Mucosa of stomach (tissue), 1 donor: Measurements from ENCODE around the gene CENPB.
"Not testable (repeated sequence)": the region's sequence is repeated elsewhere in the genome, so short reads cannot be mapped to it uniquely, and the experiment has no call there.

Source experiments
- H3K27me3 ChIP-seq: one replicate; pipeline ENCODE4 v1.7.0; 2013; ENCODE audit warnings: mild to moderate bottlenecking, low read length; ENCODE audit not compliant: control insufficient read depth, insufficient read depth
- H3K36me3 ChIP-seq: one replicate; pipeline ENCODE4 v1.7.0; 2013; ENCODE audit warnings: low read length; ENCODE audit not compliant: control insufficient read depth, insufficient read depth
- H3K4me1 ChIP-seq: one replicate; pipeline ENCODE4 v1.7.0; 2013; ENCODE audit warnings: mild to moderate bottlenecking, low read length; ENCODE audit not compliant: control insufficient read depth, insufficient read depth
- H3K4me3 ChIP-seq: one replicate; pipeline ENCODE4 v1.7.0; 2013; ENCODE audit warnings: low read length
- H3K9ac ChIP-seq: one replicate; pipeline ENCODE4 v1.7.0; 2013; ENCODE audit warnings: mild to moderate bottlenecking, low read length, moderate library complexity
- H3K9me3 ChIP-seq: one replicate; pipeline ENCODE4 v1.7.0; 2013; ENCODE audit warnings: mild to moderate bottlenecking, low read length, moderate library complexity; ENCODE audit not compliant: control insufficient read depth
- donor health status: Pancreatic carcinoma.

The CENPB gene

GRCh38 chr20:3795511-3796468 is 9.2 kb upstream of the CENPB start, which contains the start of gene CDC25B:
Gene CDC25B, plus strand, starts transcription at chr20:3796310. Its CDS starts 222 bp downstream, at chr20:3796532.
- H3K27me3 ChIP-seq, result no peaks in the 10 kb centered on the region
- peaks cover 40% of the 10 kb centered on the region for H3K4me1 ChIP-seq

GRCh38 chr20:3794701-3795420 is 8.3 kb upstream of the CENPB start:
- no peaks in the 10 kb centered on the region for H3K9me3 ChIP-seq
- H3K9ac ChIP-seq, result peak overlapping the region; percentile 91
- no peaks in the 10 kb centered on the region for H3K27me3 ChIP-seq
- H3K4me1 ChIP-seq, result peaks cover 35% of the 10 kb centered on the region
- no peaks in the 10 kb centered on the region for H3K36me3 ChIP-seq
- H3K4me3 ChIP-seq, result peak overlapping the region; percentile 93

More at GRCh38 chr20:3795511-3796468, 9.2 kb upstream of the CENPB start, which contains the start of gene CDC25B:
- peak within 1 kb of the TSS; percentile 91 for H3K9ac ChIP-seq
- no peaks in the 10 kb centered on the region for H3K36me3 ChIP-seq
- no peaks in the 10 kb centered on the region for H3K9me3 ChIP-seq
- H3K4me3 ChIP-seq, result peak within 1 kb of the TSS; percentile 93

GRCh38 chr20:3794168-3794567 is 7.6 kb upstream of the CENPB start:
- H3K4me1 ChIP-seq, result peaks cover 28% of the 10 kb centered on the region
- not testable (repeated sequence) for H3K4me3 ChIP-seq, H3K27me3 ChIP-seq, H3K9ac ChIP-seq, H3K9me3 ChIP-seq, H3K36me3 ChIP-seq

- H3K27me3 ChIP-seq, H3K36me3 ChIP-seq, H3K4me3 ChIP-seq, H3K9ac ChIP-seq, H3K9me3 ChIP-seq: not testable (repeated sequence)
- H3K4me1 ChIP-seq, result peaks cover 28% of the 10 kb centered on the region
Measured at GRCh38 chr20:3789201-3789600, 2.7 kb upstream of the CENPB start.

- H3K27me3 ChIP-seq, result no peaks in the 10 kb centered on the region
- H3K4me3 ChIP-seq, result no peak overlapping the region
- no peaks in the 10 kb centered on the region for H3K9me3 ChIP-seq
- no peaks in the 10 kb centered on the region for H3K36me3 ChIP-seq
- H3K4me1 ChIP-seq, result peaks cover 31% of the 10 kb centered on the region
- no peak overlapping the region for H3K9ac ChIP-seq
Measured at GRCh38 chr20:3788685-3789155, 2.2 kb upstream of the CENPB start.

GRCh38 chr20:3787324-3788014 is 929 bp upstream of the CENPB start:
- Histone ChIP-seq H3K27me3 (no peaks in the 10 kb centered on the region), H3K4me3 (no peak overlapping the region), H3K9me3 (no peaks in the 10 kb centered on the region), H3K9ac (peak overlapping the region; percentile 33), H3K36me3 (no peaks in the 10 kb centered on the region), H3K4me1 (peaks cover 38% of the 10 kb centered on the region)

- Histone ChIP-seq H3K4me1 (peaks cover 42% of the 10 kb centered on the region), H3K36me3 (no peaks in the 10 kb centered on the region), H3K9me3 (no peaks in the 10 kb centered on the region), H3K4me3 (peak overlapping the region; percentile 6), H3K27me3 (no peaks in the 10 kb centered on the region), H3K9ac (peak overlapping the region; percentile 51)
Measured at GRCh38 chr20:3786126-3786484, 435 bp downstream of the CENPB start.

GRCh38 chr20:3785240-3786125 is 1.1 kb downstream of the CENPB start:
- peaks cover 42% of the 10 kb centered on the region for H3K4me1 ChIP-seq
- H3K4me3 ChIP-seq, result peak overlapping the region; percentile 6
- H3K9me3 ChIP-seq, result no peaks in the 10 kb centered on the region
- peak overlapping the region; percentile 51 for H3K9ac ChIP-seq
- no peaks in the 10 kb centered on the region for H3K36me3 ChIP-seq
- H3K27me3 ChIP-seq, result no peaks in the 10 kb centered on the region

- peak overlapping the region; percentile 6 for H3K4me3 ChIP-seq
- H3K27me3 ChIP-seq, result no peaks in the 10 kb centered on the region
- H3K9me3 ChIP-seq, result no peaks in the 10 kb centered on the region
- no peaks in the 10 kb centered on the region for H3K36me3 ChIP-seq
- H3K4me1 ChIP-seq, result peaks cover 42% of the 10 kb centered on the region
- peak overlapping the region; percentile 51 for H3K9ac ChIP-seq
Measured at GRCh38 chr20:3784863-3785239, 1.7 kb downstream of the CENPB start.

- H3K27me3 ChIP-seq, result peaks cover 4% of the 10 kb centered on the region
- H3K4me3 ChIP-seq, result no peak overlapping the region
- peaks cover 42% of the 10 kb centered on the region for H3K4me1 ChIP-seq
- H3K9ac ChIP-seq, result no peak overlapping the region
- H3K9me3 ChIP-seq, result no peaks in the 10 kb centered on the region
- no peaks in the 10 kb centered on the region for H3K36me3 ChIP-seq
Measured at GRCh38 chr20:3784216-3784853, 2.2 kb downstream of the CENPB start.
